ENCODE measurements around the gene GTF3C5.
"Not testable (repeated sequence)": the region's sequence is repeated elsewhere in the genome, so short reads cannot be mapped to it uniquely, and the experiment has no call there.

GTF3C5 gene

GRCh38 chr9:133090752-133091385 is 60.1 kb downstream of the GTF3C5 start:
- DNase-seq (ENCODE audit: low read depth): no peak

GRCh38 chr9:133094351-133094750 is 63.6 kb downstream of the GTF3C5 start:
- DNase-seq (ENCODE audit: low read depth): not testable (repeated sequence)

- no peak for DNase-seq (ENCODE audit: low read depth)
Observed at GRCh38 chr9:133094842-133095393, 64.1 kb downstream of the GTF3C5 start.

- DNase-seq (ENCODE audit: low read depth): no peak
Observed at GRCh38 chr9:133098104-133098754, 67.4 kb downstream of the GTF3C5 start.

GRCh38 chr9:133098871-133099270 is 68.1 kb downstream of the GTF3C5 start:
- DNase-seq (ENCODE audit: low read depth): no peak

- no peak for DNase-seq (ENCODE audit: low read depth)
Observed at GRCh38 chr9:133099726-133100505, 69.1 kb downstream of the GTF3C5 start.

- no peak for DNase-seq (ENCODE audit: low read depth)
Observed at GRCh38 chr9:133100506-133101355, 69.9 kb downstream of the GTF3C5 start.

GRCh38 chr9:133101356-133102189 is 70.8 kb downstream of the GTF3C5 start:
- no peak for DNase-seq (ENCODE audit: low read depth)

- DNase-seq (ENCODE audit: low read depth): no peak
Observed at GRCh38 chr9:133102190-133103021, 71.6 kb downstream of the GTF3C5 start.

- DNase-seq (ENCODE audit: low read depth): peak; percentile 56
Observed at GRCh38 chr9:133103183-133103986, 72.6 kb downstream of the GTF3C5 start.

- DNase-seq (ENCODE audit: low read depth): no peak
Observed at GRCh38 chr9:133103987-133104505, 73.2 kb downstream of the GTF3C5 start.

GRCh38 chr9:133104718-133105460 is 74.1 kb downstream of the GTF3C5 start:
- DNase-seq (ENCODE audit: low read depth): no peak

- DNase-seq (ENCODE audit: low read depth): no peak
Observed at GRCh38 chr9:133105461-133105770, 74.6 kb downstream of the GTF3C5 start.

GRCh38 chr9:133106511-133107244 is 75.9 kb downstream of the GTF3C5 start:
- no peak for DNase-seq (ENCODE audit: low read depth)

- DNase-seq (ENCODE audit: low read depth): no peak
Observed at GRCh38 chr9:133107245-133107722, 76.5 kb downstream of the GTF3C5 start.

Data from activated T-cell treated with anti-CD3 and anti-CD28 coated beads for 1 hour (primary cell).